ENCODE results near the gene CASQ1.

GRCh38 chr1:160227034-160227433 lies 36.7 kb downstream of the CASQ1 start:
- TF ChIP-seq POU2F2 (IDR thresholded peaks at IDR 0.05; ENCODE audit: low read depth, low read length) (no peak), POLR2AphosphoS5 (IDR thresholded peaks at IDR 0.05; ENCODE audit: low read depth, low read length) (no peak)
